Activated gamma-delta T cell treated with anti-CD3 and anti-CD28 coated beads, Interleukin-2, amount 50 U/mL, for 16 hours (primary cell): ENCODE measurements around the gene FIG4.
"Not testable (repeated sequence)": the region's sequence is repeated elsewhere in the genome, so short reads cannot be mapped to it uniquely, and the experiment has no call there.

Source experiments
- DNase-seq: peaks from one replicate; pipeline ENCODE4 v3.0.0-alpha.2; 2020; ENCODE audit warnings: low read depth

The FIG4 gene

DNA sequence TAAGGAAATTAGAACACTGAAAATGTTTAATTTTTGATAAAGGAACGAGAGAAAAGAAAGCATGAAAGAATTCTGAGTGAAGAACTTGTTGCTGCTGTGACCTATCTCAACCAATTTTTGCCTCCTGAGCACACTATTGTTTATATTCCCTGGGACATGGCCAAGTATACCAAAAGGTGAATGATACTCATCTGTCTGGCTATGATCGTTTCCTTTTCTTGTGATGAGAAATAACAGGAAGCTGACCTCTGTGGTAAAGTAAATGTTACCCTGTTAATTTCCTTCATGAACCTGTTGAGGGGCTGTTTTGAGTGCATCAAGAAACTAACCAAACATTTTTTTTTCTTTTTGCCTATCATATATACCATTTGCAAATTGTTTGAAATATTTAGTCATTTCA lies 69.1 kb downstream of the FIG4 start:
- DNase-seq, result no peak

DNA sequence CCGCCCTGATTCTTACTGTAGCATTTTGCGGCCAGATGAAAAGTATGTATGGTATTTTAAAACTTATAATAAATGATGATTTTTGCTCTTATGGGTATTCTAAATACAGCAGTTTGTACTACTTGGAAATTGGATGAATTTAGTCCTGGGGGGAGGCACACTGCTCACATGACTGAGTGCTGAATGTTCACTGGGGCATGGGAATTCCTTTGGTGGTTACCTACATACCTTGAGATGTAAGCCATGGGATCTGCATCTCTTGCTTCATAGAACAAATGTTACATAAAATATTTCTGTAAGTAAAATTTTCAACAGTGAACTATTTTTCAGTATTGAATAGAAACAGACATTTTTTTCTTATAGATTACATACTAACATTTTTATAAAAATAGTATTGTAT lies 71.1 kb downstream of the FIG4 start:
- DNase-seq, result no peak

DNA sequence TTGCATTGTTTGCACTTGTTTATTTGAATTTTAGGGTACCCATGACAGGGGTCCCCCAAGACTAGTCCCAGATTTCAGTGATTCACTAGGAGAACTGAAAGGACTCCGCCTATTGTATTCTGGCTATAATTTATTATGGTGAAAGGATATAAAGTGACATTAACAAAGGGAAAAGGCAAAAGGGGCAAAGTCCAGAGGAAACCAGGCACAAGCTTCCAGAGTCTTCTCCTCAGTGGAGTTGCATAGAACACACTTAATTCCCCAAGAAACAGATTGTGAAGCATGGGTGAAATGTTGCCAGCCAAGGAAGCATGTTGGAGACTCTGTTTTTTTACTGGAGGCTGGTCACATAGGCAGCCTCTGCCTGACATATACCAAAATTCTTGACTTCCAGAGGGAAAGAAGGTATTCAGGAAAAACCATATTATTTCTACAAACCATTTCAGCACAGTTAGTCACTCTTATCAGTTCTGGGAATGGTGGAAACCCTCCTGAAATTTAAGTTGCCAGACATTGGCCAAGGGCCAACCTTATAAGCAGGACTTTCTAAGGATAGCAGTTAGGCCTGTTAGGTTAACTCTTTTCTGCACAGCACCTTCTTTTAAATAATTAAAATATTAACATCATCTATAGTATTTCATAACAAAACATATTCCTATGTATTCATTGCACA lies 71.8 kb downstream of the FIG4 start:
- no peak for DNase-seq

DNA sequence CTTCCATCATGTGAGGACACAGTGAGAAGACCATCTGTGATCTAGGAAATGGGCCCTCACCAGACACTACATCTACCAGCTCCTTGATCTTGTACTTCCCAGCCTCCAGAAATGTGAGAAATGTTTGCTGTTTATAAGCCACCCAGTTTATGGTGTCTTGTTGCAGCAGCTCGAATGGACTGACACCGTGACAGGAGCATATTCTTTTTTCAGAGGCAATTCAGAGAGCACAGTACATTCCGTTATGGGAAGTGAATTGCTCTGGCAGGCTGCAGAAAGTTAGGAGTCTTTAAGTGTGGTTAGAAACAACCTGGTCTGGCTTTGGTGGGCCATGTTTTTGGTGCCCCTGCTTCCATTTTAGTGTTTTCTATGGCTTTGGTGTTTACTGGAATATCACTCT lies 75.1 kb downstream of the FIG4 start:
- no peak for DNase-seq

DNA sequence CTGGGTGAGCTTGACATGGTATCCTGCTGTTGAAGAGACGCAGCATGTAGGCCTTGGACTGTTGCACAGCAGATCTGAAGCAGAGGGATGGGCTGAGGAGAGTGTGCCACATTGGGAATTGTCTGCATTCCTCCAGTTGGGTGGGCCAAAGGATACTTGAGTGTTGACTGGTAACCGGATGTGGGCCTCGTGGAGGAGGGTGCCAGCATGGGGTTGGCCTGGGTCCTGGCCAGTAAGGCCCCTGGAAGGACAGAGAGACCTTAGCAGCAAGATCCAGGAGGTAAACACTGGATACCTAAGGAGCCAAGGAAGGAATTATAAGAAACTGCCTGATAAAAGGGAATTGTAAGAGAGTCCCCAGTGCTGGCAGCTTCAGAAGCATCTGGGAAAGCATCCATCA lies 76.9 kb downstream of the FIG4 start:
- no peak for DNase-seq

DNA sequence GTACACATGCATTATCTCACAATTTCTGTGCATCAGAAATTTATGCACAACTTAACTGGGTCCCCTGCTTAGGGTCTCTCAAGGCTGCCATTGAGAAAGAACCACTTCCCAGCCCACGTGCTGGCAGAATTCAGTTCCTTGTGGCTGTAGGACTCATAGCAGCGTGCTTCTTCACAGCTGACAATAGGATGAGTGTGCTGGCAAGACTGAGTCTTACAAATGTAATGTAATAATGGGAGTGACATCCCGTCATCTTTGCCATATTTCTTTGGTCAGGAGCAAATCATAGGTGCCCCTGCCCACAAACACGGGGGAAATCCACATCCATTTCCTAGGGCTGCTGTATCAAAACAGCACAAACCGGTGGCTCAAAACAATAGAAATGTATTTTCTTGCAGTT lies 77.4 kb downstream of the FIG4 start:
- no peak for DNase-seq

DNA sequence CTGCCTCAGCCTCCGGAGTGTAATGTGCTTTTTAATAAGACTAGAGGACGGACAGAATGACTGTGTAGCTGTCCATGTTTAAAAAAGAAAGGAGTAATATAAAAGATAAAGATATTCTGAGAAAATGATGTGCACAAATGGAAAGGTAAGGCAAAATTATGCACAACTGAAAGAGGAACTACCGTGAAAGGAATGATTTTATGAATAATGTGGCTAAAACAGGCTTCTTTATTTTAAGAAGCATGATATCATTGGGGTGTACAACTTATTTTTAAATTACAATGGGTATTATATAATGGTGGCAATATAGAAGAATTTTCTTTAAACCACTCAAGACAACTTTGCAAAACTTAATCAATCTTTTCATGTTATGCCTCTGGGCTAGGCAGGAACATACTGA lies 78.1 kb downstream of the FIG4 start:
- DNase-seq, result no peak

DNA sequence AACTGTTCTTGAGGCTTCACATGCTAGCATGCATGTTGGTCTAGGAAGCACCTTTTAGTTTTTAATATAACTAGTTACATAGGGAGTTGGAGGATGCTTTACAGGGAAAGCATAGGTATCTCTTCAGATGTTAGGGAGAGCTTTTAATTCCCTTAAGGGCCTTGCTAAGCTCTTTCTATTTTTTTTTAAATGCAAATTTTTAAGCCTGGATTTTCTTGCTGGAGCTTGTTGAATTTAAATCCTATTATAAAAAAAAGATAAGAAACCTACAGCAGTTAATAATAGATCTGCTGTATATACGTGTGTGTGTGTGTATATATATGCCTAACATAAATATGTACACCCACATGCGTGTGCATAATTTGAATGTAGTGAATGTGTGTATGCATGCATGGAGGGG lies 79.0 kb downstream of the FIG4 start:
- DNase-seq, result no peak

DNA sequence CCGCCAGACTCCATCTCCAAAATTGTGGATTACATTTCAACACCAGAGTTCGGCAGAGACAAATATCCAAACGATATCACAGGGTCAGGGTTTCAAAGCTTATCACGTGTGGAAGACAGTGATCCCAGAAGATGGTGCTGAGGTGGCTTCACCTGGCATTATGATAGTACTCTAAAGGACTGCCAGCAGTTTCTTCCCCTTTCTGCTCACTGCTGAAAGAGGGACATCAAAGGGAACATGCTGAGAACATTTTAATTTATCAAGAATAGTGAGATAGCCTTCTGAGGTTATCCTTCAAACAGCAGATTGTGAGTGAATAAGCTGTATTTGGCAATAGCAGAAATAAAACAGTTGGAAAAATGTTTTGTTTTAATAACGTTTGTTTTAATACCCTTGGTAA lies 79.7 kb downstream of the FIG4 start:
- DNase-seq, result no peak

DNA sequence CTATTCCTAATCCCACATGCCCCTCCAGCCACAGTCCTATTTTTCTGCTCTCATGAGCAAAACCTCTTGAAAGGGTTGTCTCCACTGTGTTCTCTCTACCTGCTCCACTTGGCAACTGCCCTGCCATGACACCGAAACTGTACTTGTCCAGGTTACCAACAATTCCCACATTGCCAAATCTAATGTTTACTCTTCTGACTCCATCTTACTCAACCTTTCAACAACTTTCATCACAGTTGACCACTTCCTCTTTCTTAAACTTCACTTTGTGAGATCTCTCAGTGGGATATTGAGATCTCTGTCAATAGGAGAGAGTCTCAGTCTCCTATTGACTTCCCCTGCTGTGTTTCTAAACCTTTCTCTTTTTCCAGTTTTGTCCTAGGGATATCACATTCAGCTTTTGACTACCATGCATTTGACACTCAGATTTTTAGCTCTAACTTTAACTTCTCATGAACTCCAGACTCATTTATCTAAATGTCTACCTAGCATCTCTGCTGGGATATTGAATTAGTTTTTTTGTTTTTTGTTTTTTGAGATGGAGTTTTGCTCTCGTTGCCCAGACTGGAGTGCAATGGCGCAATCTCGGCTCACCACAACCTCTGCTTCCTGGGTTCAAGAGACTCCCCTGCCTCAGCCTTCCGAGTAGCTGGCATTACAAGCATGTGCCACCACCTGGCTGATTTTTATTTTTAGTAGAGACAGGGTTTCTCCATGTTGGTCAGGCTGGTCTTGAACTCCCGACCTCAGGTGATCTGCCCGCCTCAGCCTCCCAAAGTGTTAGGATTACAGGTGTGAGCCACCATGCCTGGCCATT lies 81.1 kb downstream of the FIG4 start:
- not testable (repeated sequence) for DNase-seq

DNA sequence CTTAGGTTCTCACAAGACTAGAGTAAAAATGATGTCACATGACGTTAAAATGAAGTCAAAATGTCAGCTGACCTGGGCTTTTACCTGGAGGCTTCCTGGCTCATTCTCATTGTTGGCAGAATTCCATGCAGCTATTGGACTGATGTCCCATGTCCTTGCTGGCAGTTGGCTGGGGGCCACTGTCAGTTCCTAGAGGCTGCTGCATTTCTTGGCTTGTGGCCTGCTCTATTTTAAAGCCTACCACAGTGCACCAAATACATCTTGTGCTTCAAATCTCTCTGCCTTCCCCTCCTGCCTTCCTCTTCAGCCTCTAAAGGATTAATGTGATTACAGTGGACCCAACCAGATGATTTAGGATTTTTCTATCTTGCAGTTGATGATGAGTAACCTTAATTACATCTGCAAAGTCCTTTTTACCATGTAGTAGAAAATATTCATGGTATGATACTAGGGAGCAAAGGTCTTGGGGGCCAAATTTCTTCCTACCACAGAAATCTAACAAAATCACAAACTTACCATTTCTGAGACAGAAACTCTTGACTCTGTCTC lies 81.9 kb downstream of the FIG4 start:
- DNase-seq, result no peak

DNA sequence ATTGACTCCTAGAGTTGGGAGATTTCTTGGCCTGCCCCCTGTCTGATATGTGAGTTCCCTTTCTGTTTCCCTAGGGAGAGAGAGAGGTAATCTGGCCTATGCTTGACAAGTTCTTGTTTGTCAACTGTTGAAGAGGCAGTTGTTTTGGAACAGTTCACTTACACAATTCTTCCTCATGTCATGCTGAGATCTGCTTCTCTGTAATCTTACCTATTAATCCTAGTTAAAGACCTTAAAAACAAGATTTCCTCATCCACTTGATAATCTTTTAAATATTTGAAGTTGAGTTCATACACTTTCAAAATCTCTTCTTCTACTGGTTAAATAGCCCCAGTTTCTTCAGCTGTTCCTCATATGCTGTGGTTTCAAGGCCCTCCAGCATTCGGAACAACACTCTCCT lies 89.9 kb downstream of the FIG4 start:
- DNase-seq, result no peak

DNA sequence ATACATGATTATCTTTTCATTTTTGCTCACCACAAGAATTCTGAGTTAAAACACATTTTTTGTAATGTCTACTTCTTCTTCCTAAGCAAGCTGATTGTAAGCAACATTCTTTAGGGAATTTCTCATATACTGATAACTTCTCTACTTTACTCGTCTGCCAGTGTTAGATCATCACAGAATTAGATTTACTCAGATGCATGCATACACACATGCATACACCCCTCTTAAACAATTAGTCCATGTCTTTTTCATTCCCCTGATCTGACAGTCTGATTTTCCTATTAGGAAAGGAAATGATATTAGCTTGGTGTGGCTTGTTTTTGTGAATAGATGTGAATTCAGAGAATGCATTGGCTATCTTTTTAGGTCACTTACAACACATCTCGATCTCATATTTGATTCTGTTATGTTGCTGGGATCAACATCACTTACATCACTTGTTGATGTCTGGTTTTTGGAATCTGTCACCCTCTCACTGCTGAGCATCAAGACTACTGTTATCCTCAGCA lies 91.4 kb downstream of the FIG4 start:
- no peak for DNase-seq

DNA sequence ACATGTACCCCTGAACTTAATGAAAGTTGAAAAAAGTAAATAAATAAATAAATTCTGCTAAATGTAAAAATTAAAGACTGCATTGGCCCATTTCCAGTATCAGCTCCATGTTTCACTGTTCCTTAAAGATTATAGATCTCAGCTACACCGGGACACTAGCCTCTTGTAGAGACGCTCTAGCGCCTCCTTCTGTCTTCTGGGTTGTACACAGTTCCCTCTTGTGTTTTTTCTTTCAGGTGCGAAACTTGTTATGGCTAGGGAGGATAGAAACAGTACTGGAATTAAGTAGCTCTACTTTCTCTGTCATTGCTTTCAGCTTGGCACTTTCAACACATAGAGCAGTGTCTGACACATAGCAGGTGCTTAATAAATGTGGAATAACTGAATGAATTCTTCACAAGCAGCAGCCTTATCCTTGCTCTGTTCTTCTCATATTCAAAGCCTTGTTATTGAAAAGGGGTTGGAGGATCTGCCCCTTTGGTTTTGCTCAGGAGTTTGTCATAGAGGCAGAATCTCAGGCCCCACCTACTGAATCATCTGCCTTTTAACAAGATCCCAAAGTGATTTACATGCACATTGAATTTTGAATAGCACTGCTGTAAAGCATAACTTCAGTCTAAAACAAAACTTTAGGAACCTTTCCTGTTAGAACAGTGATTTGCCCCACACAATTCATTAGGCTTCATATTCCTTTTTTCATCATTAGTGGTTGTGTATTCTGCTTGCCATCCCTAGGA lies 92.3 kb downstream of the FIG4 start:
- DNase-seq, result no peak

DNA sequence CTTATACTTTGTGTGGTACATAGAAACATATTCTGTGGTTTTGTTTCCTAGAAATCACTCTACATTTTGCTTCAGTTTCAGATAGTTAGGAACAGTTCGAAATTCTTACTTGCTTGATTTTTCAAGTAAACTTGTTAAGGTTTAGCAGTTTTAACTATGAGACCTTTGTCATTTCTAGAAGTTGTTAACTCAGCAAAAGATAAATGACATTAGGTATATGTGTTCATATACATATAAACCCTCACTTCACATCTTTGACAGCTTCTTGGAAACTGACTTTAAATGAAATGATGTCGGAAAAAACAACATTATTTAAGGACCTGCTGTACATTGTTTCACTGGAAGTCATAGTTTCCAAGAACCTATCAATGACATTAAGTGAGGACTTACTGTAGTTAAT lies 96.2 kb downstream of the FIG4 start:
- DNase-seq, result no peak

DNA sequence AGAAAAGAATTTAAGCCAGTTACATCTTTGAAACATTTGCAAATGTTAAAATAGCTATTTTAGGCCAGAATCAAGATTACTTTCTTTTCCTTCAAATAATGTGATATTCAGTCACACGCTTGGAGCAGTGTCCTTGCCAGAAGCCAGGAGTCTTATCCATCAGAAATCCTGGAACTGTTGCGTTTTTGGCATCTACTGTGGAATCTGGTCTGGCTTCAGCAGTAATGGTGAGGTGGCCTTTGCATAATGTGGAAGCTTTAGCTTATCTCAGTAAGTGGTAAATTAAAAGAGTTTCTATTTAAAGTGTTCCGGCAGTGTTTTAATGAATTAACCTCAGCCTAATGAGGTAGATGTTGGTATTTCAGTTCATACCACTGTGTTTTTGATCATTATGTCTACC lies 97.6 kb downstream of the FIG4 start:
- no peak for DNase-seq

DNA sequence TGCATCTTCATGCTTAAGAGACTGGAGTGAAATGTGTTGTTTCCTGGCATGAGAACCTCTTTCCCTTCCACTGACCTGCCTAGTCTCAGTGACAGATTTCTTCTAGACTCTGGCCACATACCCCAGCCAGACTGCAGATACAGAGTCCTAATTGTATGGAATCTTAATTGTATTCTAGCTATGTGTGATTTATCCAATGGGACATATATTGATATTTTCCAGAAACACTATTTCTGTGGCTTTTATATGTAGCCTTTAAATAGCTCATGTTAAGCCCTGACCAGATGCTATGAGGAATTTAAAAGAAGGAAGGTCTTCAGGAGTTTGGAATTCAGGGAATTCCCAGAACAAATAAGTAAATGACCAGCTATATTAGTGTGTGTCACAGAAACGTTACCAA lies 99.0 kb downstream of the FIG4 start:
- DNase-seq, result no peak

DNA sequence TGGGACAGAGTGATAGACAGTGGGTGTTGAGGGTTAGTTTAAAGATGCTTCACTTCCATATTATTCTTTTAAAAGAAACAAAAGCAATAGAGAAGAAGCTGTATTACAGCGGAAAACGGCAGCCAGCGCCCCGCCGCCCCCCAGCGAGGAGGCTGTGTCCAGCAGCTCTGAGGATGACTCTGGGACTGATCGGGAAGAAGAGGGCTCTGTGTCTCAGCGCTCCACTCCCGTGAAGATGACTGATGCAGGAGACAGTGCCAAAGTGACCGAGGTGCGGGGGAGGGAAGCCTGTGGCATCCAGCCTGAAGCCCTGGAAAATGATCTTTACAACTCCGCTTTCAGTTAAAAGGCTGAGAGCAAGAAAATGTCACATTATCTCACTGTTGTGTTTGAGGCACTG lies 100.2 kb downstream of the FIG4 start:
- no peak for DNase-seq

DNA sequence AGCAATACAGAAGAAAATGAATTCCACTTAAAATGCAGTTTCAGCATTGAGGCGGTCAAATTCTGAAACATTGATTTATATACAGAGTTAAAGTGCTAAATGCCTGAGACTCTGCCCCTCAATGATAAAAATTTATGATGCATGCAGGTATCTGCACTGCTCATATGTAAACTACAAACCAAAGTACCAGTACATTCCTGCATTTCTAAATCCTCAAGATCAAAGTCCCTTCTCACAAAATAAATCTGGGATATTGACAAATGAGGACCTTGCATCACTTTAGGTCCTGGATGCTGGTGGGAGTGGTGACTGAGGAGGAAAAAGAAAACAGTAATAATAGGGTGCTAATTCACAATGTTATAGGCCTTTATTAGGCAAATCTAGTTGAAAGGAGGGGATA lies 101.9 kb downstream of the FIG4 start:
- no peak for DNase-seq

DNA sequence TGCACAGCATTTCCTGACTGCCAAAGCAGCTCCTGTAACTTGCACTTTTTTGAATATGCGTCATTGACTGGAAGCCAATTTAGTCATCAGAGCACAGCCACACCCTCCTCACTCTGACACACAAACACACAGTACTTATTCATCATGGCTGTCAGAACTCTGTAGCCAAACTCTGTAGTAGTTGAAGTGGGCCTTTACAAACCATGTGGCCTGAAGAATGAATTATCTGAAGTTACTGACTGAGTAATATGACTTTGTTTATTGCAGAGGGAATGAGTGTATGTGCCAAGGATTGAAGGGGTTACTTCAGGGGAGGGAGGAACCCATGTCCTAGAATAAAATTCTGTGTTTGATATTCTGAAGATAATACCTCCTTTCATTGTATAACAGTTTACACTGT lies 102.7 kb downstream of the FIG4 start:
- no peak for DNase-seq

DNA sequence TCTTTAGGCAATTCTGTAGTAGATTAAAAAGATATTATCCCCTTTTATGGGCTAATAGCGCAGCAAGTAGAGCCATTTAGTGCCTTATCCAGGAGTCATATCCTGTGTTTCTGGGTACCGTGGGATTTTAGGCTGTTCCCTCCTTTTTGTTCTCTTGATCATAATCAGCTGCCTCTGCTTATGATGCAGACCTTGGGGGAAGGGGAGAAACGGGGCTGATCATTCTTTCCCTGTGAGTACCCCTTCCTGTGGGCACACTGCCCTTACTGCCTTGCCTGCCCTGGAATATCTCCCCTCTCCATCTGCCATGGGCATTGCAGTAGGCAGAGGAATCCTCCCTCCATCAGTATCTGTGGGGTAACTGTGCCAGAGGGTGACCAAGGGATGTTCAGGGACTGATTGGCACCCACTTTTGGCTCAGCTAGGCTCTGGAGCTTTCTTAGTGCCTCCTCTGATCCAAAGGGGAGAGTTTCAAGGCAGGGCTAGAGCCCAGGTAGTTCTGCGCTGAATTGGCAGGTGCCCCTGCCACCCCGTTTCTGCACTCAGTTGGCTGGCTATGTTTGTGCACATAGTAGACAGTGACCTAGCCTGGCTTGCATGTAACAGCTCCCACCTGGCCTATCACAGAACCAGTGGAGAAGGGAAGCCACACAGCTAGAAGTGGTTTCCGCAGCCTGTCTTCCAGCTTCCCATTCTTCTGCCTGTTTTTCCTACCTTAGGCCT lies 103.3 kb downstream of the FIG4 start:
- DNase-seq, result no peak

DNA sequence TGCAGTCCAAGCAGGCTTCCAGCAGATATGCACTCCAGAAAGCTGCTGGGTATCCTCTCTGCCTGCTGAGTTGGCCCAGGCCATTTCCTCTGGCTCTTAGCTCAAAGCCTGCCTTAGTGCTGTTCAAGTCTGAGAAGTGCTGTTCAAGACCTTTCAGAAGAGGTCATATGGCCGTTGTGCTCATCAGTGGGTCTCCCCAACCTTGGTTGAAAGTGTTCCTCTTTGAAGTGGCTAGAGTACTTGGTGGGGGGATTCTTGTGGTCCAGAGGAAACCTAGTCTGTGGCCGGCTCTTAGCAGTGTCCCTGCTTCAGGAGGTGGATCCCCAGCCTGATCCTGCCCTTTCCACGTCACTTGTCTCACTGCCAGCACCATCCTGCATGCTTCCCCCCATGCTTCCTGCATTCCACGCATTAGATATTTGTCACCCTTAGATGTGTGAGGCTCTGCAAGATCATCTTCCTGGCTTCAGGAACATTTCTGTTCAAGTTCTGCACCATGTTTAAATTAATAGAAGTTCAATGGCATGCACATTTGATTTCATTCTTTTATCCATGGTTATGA lies 105.0 kb downstream of the FIG4 start:
- no peak for DNase-seq
